HepG2 (cell line): ENCODE measurements around the gene GSPT1. TPM values are rescaled to one million over a fixed set of nuclear protein-coding genes. Genes with fewer than 3 reads are reported as not detected.

Source experiments
- BHLHE40 ChIP-seq: IDR thresholded peaks from 2 replicates; pipeline ENCODE4 v1.6.1; 2011; ENCODE audit warnings: low read length, improper control_type of control experiment
- FOXO1 ChIP-seq: sonication (generic); formaldehyde crosslinking; IDR thresholded peaks from 2 replicates; pipeline ENCODE4 v1.4.0; 2020; ENCODE audit warnings: missing genetic modification reagents
- GMEB1 ChIP-seq: sonication (generic); formaldehyde crosslinking; IDR thresholded peaks from 2 replicates; pipeline ENCODE4 v1.5.1; 2020; ENCODE audit warnings: missing genetic modification reagents, mild to moderate bottlenecking, borderline replicate concordance
- GPN1 ChIP-seq: sonication (generic); formaldehyde crosslinking; IDR thresholded peaks from 2 replicates; pipeline ENCODE4 v1.5.1; 2020; ENCODE audit warnings: missing genetic modification reagents, borderline replicate concordance
- NONO ChIP-seq, 2 experiments: fragments of 450-650 bp in 1 of 2; sonication (generic) in 1 of 2; formaldehyde crosslinking in 1 of 2; IDR thresholded peaks in 1 of 2; conservative IDR thresholded peaks in 1 of 2; 2 replicates each; pipeline versions ENCODE4 v1.6.1 to v1.8.0; 2017 to 2022; ENCODE audit warnings: mild to moderate bottlenecking in 1 of 2, missing genetic modification reagents in 1 of 2, moderate library complexity in 1 of 2
- RFX1 ChIP-seq: fragments of 450-650 bp; IDR thresholded peaks from 2 replicates; pipeline ENCODE4 v1.6.1; 2017
- SOX6 ChIP-seq, 2 experiments: fragments of 450-650 bp in 1 of 2; sonication (generic) in 1 of 2; formaldehyde crosslinking in 1 of 2; IDR thresholded peaks; 2 replicates each; pipeline versions ENCODE4 v1.4.0 to v1.6.1; 2017 to 2020; ENCODE audit warnings: antibody characterized with exemption in 1 of 2, mild to moderate bottlenecking in 1 of 2, missing genetic modification reagents in 1 of 2
- SRSF1 ChIP-seq: fragments of 200-400 bp; formaldehyde crosslinking; optimal IDR thresholded peaks from 2 replicates; pipeline ENCODE3; 2017; ENCODE audit warnings: mild to moderate bottlenecking, low read depth, low read length, moderate library complexity
- STAG1 ChIP-seq: sonication (generic); formaldehyde crosslinking; IDR thresholded peaks from 2 replicates; pipeline ENCODE4 v1.4.0; 2020; ENCODE audit warnings: missing genetic modification reagents
- ZBTB14 ChIP-seq: sonication (generic); formaldehyde crosslinking; IDR thresholded peaks from 2 replicates; pipeline ENCODE4 v1.4.0; 2020; ENCODE audit warnings: missing genetic modification reagents
- ZNF232 ChIP-seq: sonication (generic); formaldehyde crosslinking; IDR thresholded peaks from 2 replicates; pipeline ENCODE4 v1.4.0; 2020; ENCODE audit warnings: missing genetic modification reagents, borderline replicate concordance
- ZNF275 ChIP-seq: sonication (generic); formaldehyde crosslinking; IDR thresholded peaks from 2 replicates; pipeline ENCODE4 v1.8.0; 2022; ENCODE audit warnings: missing genetic modification reagents, mild to moderate bottlenecking, inconsistent platforms, borderline replicate concordance
- ZNF510 ChIP-seq: sonication (generic); formaldehyde crosslinking; IDR thresholded peaks from 2 replicates; pipeline ENCODE4 v1.4.0; 2020; ENCODE audit warnings: low read depth, mild to moderate bottlenecking, missing genetic modification reagents
- ZNF782 ChIP-seq: sonication (generic); formaldehyde crosslinking; IDR thresholded peaks from 2 replicates; pipeline ENCODE4 v1.4.0; 2020; ENCODE audit warnings: missing genetic modification reagents, mild to moderate bottlenecking, borderline replicate concordance
- ZNF850 ChIP-seq: sonication (generic); formaldehyde crosslinking; conservative IDR thresholded peaks from 2 replicates; pipeline ENCODE4 v1.9.0; 2021; ENCODE audit warnings: mild to moderate bottlenecking, missing genetic modification reagents
- polyA plus RNA-seq, 8 experiments: library from polyadenylated mRNA; depleted of rRNA in 3 of 8; stranded (reverse) in 7 of 8; unstranded in 1 of 8; fragments of >200 nt; fragmentation: Illumina TruSeq in 4 of 8; extraction: Trizol in 4 of 8; gene quantifications; 2 replicates each; pipeline versions ENCODE4 v1.2.1 to v1.2.3, GENCODE V29; 2011 to 2016; ENCODE audit warnings: low read depth in 4 of 8, missing spikeins in 1 of 8, mixed read lengths in 1 of 8; ENCODE audit not compliant: insufficient read depth in 1 of 8
- total RNA-seq, 5 experiments: library from RNA; depleted of rRNA; stranded (reverse); fragments of >200 nt; fragmentation: Illumina TruSeq; extraction: Trizol; gene quantifications; 2 replicates each; pipeline ENCODE4 v1.2.3, GENCODE V29; 2016; ENCODE audit warnings: low read depth in 1 of 5
- TF ChIP-seq, protein P1 (sequence below): sonication (generic); formaldehyde crosslinking; IDR thresholded peaks from 2 replicates; pipeline ENCODE4 v1.5.1; 2020; ENCODE audit warnings: mild to moderate bottlenecking, missing genetic modification reagents, borderline replicate concordance

The GSPT1 gene
- total and polyA plus RNA-seq, 2 of the 13 experiments (the other 11 are each of a cell fraction or from before 2014, with no cell fraction given) = 120 to 316 TPM

DNA sequence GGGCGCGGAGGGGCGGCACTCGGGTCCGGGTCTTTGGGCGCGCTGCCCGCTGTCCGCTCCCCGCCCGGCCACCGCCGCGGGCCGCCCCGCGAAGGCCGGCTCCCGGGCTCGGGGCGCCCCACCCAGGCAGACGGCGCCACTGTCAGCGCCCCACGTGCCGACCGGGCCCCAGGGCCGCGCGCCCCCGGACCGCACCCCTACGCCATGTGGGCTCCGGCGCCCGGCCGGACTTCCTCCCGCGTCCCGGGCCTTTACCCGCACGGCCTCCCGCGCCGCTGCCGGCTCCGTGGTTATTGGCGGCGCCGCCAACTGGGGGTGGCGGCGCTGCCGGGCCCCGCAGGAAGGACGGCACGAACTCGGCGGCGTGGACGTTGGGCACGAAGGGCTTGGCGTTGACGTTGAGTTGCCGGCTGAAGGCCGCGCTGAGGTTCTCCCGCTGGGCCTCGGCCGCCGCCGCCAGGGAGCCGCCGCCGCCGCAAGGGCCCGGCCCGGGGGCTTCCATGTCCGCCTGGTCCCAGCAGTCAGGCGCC, 577 bp downstream of the GSPT1 start (continued):
- TF ChIP-seq ZNF510 (CRISPR knock-in tag) = no peak
- no peak for TF ChIP-seq SOX6 (IDR thresholded peaks at IDR 0.05)
- no peak for TF ChIP-seq SOX6 (CRISPR knock-in tag; IDR thresholded peaks at IDR 0.05)
- no peak for TF ChIP-seq ZNF850
- no peak for TF ChIP-seq GMEB1 (CRISPR knock-in tag)
- TF ChIP-seq ZNF275 = no peak
- peak; percentile 43 for TF ChIP-seq BHLHE40
- TF ChIP-seq ZNF232 (CRISPR knock-in tag) = no peak
- no peak for TF ChIP-seq ZNF782
- TF ChIP-seq, protein P1, sequence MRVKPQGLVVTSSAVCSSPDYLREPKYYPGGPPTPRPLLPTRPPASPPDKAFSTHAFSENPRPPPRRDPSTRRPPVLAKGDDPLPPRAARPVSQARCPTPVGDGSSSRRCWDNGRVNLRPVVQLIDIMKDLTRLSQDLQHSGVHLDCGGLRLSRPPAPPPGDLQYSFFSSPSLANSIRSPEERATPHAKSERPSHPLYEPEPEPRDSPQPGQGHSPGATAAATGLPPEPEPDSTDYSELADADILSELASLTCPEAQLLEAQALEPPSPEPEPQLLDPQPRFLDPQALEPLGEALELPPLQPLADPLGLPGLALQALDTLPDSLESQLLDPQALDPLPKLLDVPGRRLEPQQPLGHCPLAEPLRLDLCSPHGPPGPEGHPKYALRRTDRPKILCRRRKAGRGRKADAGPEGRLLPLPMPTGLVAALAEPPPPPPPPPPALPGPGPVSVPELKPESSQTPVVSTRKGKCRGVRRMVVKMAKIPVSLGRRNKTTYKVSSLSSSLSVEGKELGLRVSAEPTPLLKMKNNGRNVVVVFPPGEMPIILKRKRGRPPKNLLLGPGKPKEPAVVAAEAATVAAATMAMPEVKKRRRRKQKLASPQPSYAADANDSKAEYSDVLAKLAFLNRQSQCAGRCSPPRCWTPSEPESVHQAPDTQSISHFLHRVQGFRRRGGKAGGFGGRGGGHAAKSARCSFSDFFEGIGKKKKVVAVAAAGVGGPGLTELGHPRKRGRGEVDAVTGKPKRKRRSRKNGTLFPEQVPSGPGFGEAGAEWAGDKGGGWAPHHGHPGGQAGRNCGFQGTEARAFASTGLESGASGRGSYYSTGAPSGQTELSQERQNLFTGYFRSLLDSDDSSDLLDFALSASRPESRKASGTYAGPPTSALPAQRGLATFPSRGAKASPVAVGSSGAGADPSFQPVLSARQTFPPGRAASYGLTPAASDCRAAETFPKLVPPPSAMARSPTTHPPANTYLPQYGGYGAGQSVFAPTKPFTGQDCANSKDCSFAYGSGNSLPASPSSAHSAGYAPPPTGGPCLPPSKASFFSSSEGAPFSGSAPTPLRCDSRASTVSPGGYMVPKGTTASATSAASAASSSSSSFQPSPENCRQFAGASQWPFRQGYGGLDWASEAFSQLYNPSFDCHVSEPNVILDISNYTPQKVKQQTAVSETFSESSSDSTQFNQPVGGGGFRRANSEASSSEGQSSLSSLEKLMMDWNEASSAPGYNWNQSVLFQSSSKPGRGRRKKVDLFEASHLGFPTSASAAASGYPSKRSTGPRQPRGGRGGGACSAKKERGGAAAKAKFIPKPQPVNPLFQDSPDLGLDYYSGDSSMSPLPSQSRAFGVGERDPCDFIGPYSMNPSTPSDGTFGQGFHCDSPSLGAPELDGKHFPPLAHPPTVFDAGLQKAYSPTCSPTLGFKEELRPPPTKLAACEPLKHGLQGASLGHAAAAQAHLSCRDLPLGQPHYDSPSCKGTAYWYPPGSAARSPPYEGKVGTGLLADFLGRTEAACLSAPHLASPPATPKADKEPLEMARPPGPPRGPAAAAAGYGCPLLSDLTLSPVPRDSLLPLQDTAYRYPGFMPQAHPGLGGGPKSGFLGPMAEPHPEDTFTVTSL (CRISPR knock-in tag) = no peak
- peak; percentile 7; the same call in 1 of the 2 replicates for TF ChIP-seq ZBTB14
- TF ChIP-seq NONO (IDR thresholded peaks at IDR 0.05) = no peak
- no peak for TF ChIP-seq NONO (CRISPR knock-in tag; conservative IDR thresholded peaks at IDR 0.05)
- TF ChIP-seq STAG1 = no peak
- TF ChIP-seq SRSF1 = no peak
- TF ChIP-seq FOXO1 = no peak
- no peak for TF ChIP-seq GPN1 (CRISPR knock-in tag)
- TF ChIP-seq RFX1 = no peak
